Keratinocyte (primary cell): ENCODE results near the gene SMAD5. TPM values are rescaled to one million over a fixed set of nuclear protein-coding genes. Genes with fewer than 3 reads are reported as not detected.

ENCODE experiments used
- DNase-seq: peaks from one replicate; pipeline ENCODE4 v3.0.0-alpha.2; 2011; ENCODE audit warnings: low read depth, missing footprints, low spot score
- FAIRE-seq: peaks from 2 replicates; lab custom pipeline; 2011; peaks lifted over from hg19 to GRCh38; lab: Jason Lieb, UNC
- H2AFZ ChIP-seq: 2 replicates; pipeline ENCODE4 v1.6.0; 2012; ENCODE audit warnings: low read length, control low read depth, inconsistent platforms; ENCODE audit not compliant: control insufficient read depth
- H3K27ac ChIP-seq: 2 replicates; pipeline ENCODE4 v1.5.1; 2011; ENCODE audit warnings: low read length; ENCODE audit not compliant: control insufficient read depth, insufficient read depth
- H3K27me3 ChIP-seq: 3 replicates; pipeline ENCODE4 v1.6.0; 2011; ENCODE audit warnings: low read length; ENCODE audit not compliant: control insufficient read depth, insufficient read depth; ENCODE audit errors: extremely low read depth
- H3K36me3 ChIP-seq, 2 experiments: 2 replicates in 1 of 2; 3 replicates in 1 of 2; pipeline ENCODE4 v1.5.1; 2011; ENCODE audit warnings: low read length in 2 of 2, mild to moderate bottlenecking in 1 of 2; ENCODE audit not compliant: control insufficient read depth in 2 of 2, insufficient read depth in 2 of 2; ENCODE audit errors: extremely low read depth in 1 of 2
- H3K4me1 ChIP-seq: 3 replicates; pipeline ENCODE4 v1.5.1; 2011; ENCODE audit warnings: low read length; ENCODE audit not compliant: control insufficient read depth, insufficient read depth; ENCODE audit errors: extremely low read depth
- H3K4me2 ChIP-seq: 3 replicates; pipeline ENCODE4 v1.6.0; 2011; ENCODE audit warnings: low read depth, low read length; ENCODE audit not compliant: control insufficient read depth, insufficient read depth; ENCODE audit errors: extremely low read depth
- H3K4me3 ChIP-seq, 3 experiments: fragments of 200-600 bp in 1 of 3; sonication (generic) in 1 of 3; 2 replicates in 2 of 3; 3 replicates in 1 of 3; pipeline ENCODE4 v1.5.1; 2011 to 2016; ENCODE audit warnings: low read length in 3 of 3, mild to moderate bottlenecking in 3 of 3, control low read depth in 2 of 3, inconsistent platforms in 1 of 3, low read depth in 1 of 3, mixed read lengths in 1 of 3, mixed run types in 1 of 3, moderate library complexity in 1 of 3; ENCODE audit not compliant: control insufficient read depth in 2 of 3, insufficient read depth in 2 of 3; ENCODE audit errors: extremely low read depth in 1 of 3
- H3K79me2 ChIP-seq: 2 replicates; pipeline ENCODE4 v1.6.0; 2012; ENCODE audit warnings: low read length; ENCODE audit not compliant: control insufficient read depth, insufficient read depth
- H3K9ac ChIP-seq: 3 replicates; pipeline ENCODE4 v1.6.0; 2011; ENCODE audit warnings: low read length; ENCODE audit not compliant: control insufficient read depth, insufficient read depth; ENCODE audit errors: extremely low read depth
- H3K9me1 ChIP-seq: 3 replicates; pipeline ENCODE4 v1.6.0; 2011; ENCODE audit warnings: low read length; ENCODE audit not compliant: control insufficient read depth, insufficient read depth; ENCODE audit errors: extremely low read depth
- H3K9me3 ChIP-seq: 2 replicates; pipeline ENCODE4 v1.5.1; 2012; ENCODE audit warnings: low read depth, low read length; ENCODE audit not compliant: control insufficient read depth
- H4K20me1 ChIP-seq: 3 replicates; pipeline ENCODE4 v1.6.0; 2011; ENCODE audit warnings: low read length; ENCODE audit not compliant: control insufficient read depth, insufficient read depth; ENCODE audit errors: extremely low read depth
- CTCF ChIP-seq, 3 experiments: IDR thresholded peaks in 1 of 3; conservative IDR thresholded peaks in 1 of 3; optimal IDR thresholded peaks in 1 of 3; 2 replicates in 2 of 3; 3 replicates in 1 of 3; pipeline versions ENCODE3 to v1.5.1; 2011; ENCODE audit warnings: low read length in 3 of 3, mild to moderate bottlenecking in 3 of 3, moderate library complexity in 2 of 3, control low read depth in 1 of 3, inconsistent platforms in 1 of 3; ENCODE audit not compliant: insufficient read depth in 2 of 3; ENCODE audit errors: extremely low read depth in 1 of 3
- EZH2 ChIP-seq: IDR thresholded peaks from one replicate; pipeline ENCODE4 v1.6.1; 2012; ENCODE audit warnings: inconsistent platforms, mild to moderate bottlenecking, low read length, moderate library complexity
- dilution Hi-C: fragments of 300-500 bp; cut with MboI; formaldehyde crosslinking; loops from one replicate; pipeline ENCODE4 v1.7.0; 2020; ENCODE audit warnings: low sequenced_read_pairs; ENCODE audit not compliant: extremely low pct_ligation_motif_present
- polyA plus RNA-seq, 5 experiments: library from polyadenylated mRNA; depleted of rRNA in 3 of 5; stranded (reverse) in 3 of 5; stranded (forward) in 1 of 5; unstranded in 1 of 5; fragments of >200 nt; gene quantifications; 1 replicate in 1 of 5; 2 replicates in 3 of 5; 3 replicates in 1 of 5; pipeline versions ENCODE4 v1.2.1 to v1.2.3, GENCODE V29; 2011 to 2012; ENCODE audit warnings: missing spikeins in 2 of 5, low read depth in 1 of 5, low replicate concordance in 1 of 5

Gene SMAD5
- polyA plus RNA-seq, 1 donor (not counting 4 experiments of a cell fraction or from before 2014, with no cell fraction given), result 72.1 TPM

GRCh38 chr5:136206361-136206760 lies 73.7 kb downstream of the SMAD5 start:
- no peak overlapping the region for H3K4me2 ChIP-seq
- no peak overlapping the region for H3K27ac ChIP-seq
- no peaks in the 10 kb centered on the region for H3K4me1 ChIP-seq
- H3K9me1 ChIP-seq, result no peaks in the 10 kb centered on the region
- H4K20me1 ChIP-seq, result no peaks in the 10 kb centered on the region
- no peak for TF ChIP-seq EZH2
- no peak for TF ChIP-seq CTCF (optimal IDR thresholded peaks at IDR 0.05 in 1 of 3, IDR thresholded peaks at IDR 0.05 in 1 of 3, conservative IDR thresholded peaks at IDR 0.05 in 1 of 3; ENCODE audit: extremely low read depth in 1 of 3, insufficient read depth in 2 of 3, low read length in 3 of 3)
- no peak overlapping the region for H3K9ac ChIP-seq
- no peak overlapping the region for H3K4me3 ChIP-seq
- no peak overlapping the region for H2AFZ ChIP-seq
- peaks cover 9% of the 10 kb centered on the region for H3K27me3 ChIP-seq
- no peaks in the 10 kb centered on the region for H3K9me3 ChIP-seq
- H3K79me2 ChIP-seq, result no peaks in the 10 kb centered on the region
- dilution Hi-C loops, result no loop called here
- FAIRE-seq (no peak), DNase-seq (no peak)
- H3K36me3 ChIP-seq, result no peaks in the 10 kb centered on the region

- no peaks in the 10 kb centered on the region for H4K20me1 ChIP-seq
- no peaks in the 10 kb centered on the region for H3K4me1 ChIP-seq
- no peak overlapping the region for H3K9ac ChIP-seq
- no peak overlapping the region for H3K27ac ChIP-seq
- FAIRE-seq, result no peak
- no peak overlapping the region for H3K4me3 ChIP-seq
- H3K79me2 ChIP-seq, result no peaks in the 10 kb centered on the region
- no peak for DNase-seq
- H3K9me1 ChIP-seq, result no peaks in the 10 kb centered on the region
- TF ChIP-seq CTCF (optimal IDR thresholded peaks at IDR 0.05 in 1 of 3, IDR thresholded peaks at IDR 0.05 in 1 of 3, conservative IDR thresholded peaks at IDR 0.05 in 1 of 3; ENCODE audit: extremely low read depth in 1 of 3, insufficient read depth in 2 of 3, low read length in 3 of 3) (no peak), EZH2 (no peak)
- dilution Hi-C loops, result no loop called here
- H3K4me2 ChIP-seq, result no peak overlapping the region
- H3K9me3 ChIP-seq, result no peaks in the 10 kb centered on the region
- H3K27me3 ChIP-seq, result peaks cover 9% of the 10 kb centered on the region
- no peaks in the 10 kb centered on the region for H3K36me3 ChIP-seq
- H2AFZ ChIP-seq, result no peak overlapping the region
Observed at GRCh38 chr5:136207631-136208030, 75.0 kb downstream of the SMAD5 start.
